ENCODE results near the gene SYT6.

The SYT6 gene

GRCh38 chr1:114102136-114102535, 51.5 kb downstream of the SYT6 start:
- H3K4me1 ChIP-seq (ENCODE audit: control insufficient read depth in 1 of 2, insufficient read depth in 2 of 2, low read length in 2 of 2) = no peaks in the 10 kb centered on the region
- H3K36me3 ChIP-seq (ENCODE audit: control insufficient read depth in 1 of 2, insufficient read depth in 2 of 2, low read length in 2 of 2) = no peaks in the 10 kb centered on the region
- no peak overlapping the region for H3K27ac ChIP-seq (ENCODE audit: low read length)
- no peaks in the 10 kb centered on the region for H3K9me3 ChIP-seq (ENCODE audit: control insufficient read depth in 1 of 2, low read length in 2 of 2)
- H3K4me3 ChIP-seq (ENCODE audit: low read depth in 1 of 2, low read length in 2 of 2) = no peak overlapping the region
- no peaks in the 10 kb centered on the region for H3K27me3 ChIP-seq (ENCODE audit: low read depth, low read length)

- no peak overlapping the region for H3K4me3 ChIP-seq (ENCODE audit: low read depth in 1 of 2, low read length in 2 of 2)
- H3K36me3 ChIP-seq (ENCODE audit: control insufficient read depth in 1 of 2, insufficient read depth in 2 of 2, low read length in 2 of 2) = no peaks in the 10 kb centered on the region
- H3K9me3 ChIP-seq (ENCODE audit: control insufficient read depth in 1 of 2, low read length in 2 of 2) = no peaks in the 10 kb centered on the region
- H3K4me1 ChIP-seq (ENCODE audit: control insufficient read depth in 1 of 2, insufficient read depth in 2 of 2, low read length in 2 of 2) = no peaks in the 10 kb centered on the region
- no peak overlapping the region for H3K27ac ChIP-seq (ENCODE audit: low read length)
- H3K27me3 ChIP-seq (ENCODE audit: low read depth, low read length) = no peaks in the 10 kb centered on the region
Measured at GRCh38 chr1:114100148-114100547, 53.5 kb downstream of the SYT6 start.

GRCh38 chr1:114099268-114099667, 54.4 kb downstream of the SYT6 start:
- Histone ChIP-seq H3K27ac (ENCODE audit: low read length) (no peak overlapping the region), H3K4me1 (ENCODE audit: control insufficient read depth in 1 of 2, insufficient read depth in 2 of 2, low read length in 2 of 2) (peaks cover 0 to 1% of the 10 kb centered on the region in 2 donors), H3K27me3 (ENCODE audit: low read depth, low read length) (no peaks in the 10 kb centered on the region), H3K36me3 (ENCODE audit: control insufficient read depth in 1 of 2, insufficient read depth in 2 of 2, low read length in 2 of 2) (no peaks in the 10 kb centered on the region), H3K9me3 (ENCODE audit: control insufficient read depth in 1 of 2, low read length in 2 of 2) (no peaks in the 10 kb centered on the region), H3K4me3 (ENCODE audit: low read depth in 1 of 2, low read length in 2 of 2) (no peak overlapping the region)

- H3K36me3 ChIP-seq (ENCODE audit: control insufficient read depth in 1 of 2, insufficient read depth in 2 of 2, low read length in 2 of 2) = no peaks in the 10 kb centered on the region
- no peaks in the 10 kb centered on the region for H3K27me3 ChIP-seq (ENCODE audit: low read depth, low read length)
- H3K27ac ChIP-seq (ENCODE audit: low read length) = no peak overlapping the region
- H3K9me3 ChIP-seq (ENCODE audit: control insufficient read depth in 1 of 2, low read length in 2 of 2) = no peaks in the 10 kb centered on the region
- peaks cover 0 to 6% of the 10 kb centered on the region in 2 donors for H3K4me1 ChIP-seq (ENCODE audit: control insufficient read depth in 1 of 2, insufficient read depth in 2 of 2, low read length in 2 of 2)
- H3K4me3 ChIP-seq (ENCODE audit: low read depth in 1 of 2, low read length in 2 of 2) = no peak overlapping the region
Measured at GRCh38 chr1:114097109-114097508, 56.6 kb downstream of the SYT6 start.

GRCh38 chr1:114094675-114095074, 59.0 kb downstream of the SYT6 start:
- H3K4me1 ChIP-seq (ENCODE audit: control insufficient read depth in 1 of 2, insufficient read depth in 2 of 2, low read length in 2 of 2) = peaks cover 0 to 6% of the 10 kb centered on the region in 2 donors
- H3K27ac ChIP-seq (ENCODE audit: low read length) = no peak overlapping the region
- H3K27me3 ChIP-seq (ENCODE audit: low read depth, low read length) = no peaks in the 10 kb centered on the region
- no peaks in the 10 kb centered on the region for H3K36me3 ChIP-seq (ENCODE audit: control insufficient read depth in 1 of 2, insufficient read depth in 2 of 2, low read length in 2 of 2)
- H3K9me3 ChIP-seq (ENCODE audit: control insufficient read depth in 1 of 2, low read length in 2 of 2) = no peaks in the 10 kb centered on the region
- H3K4me3 ChIP-seq (ENCODE audit: low read depth in 1 of 2, low read length in 2 of 2) = no peak overlapping the region

GRCh38 chr1:114094363-114094634, 59.4 kb downstream of the SYT6 start:
- Histone ChIP-seq H3K27me3 (ENCODE audit: low read depth, low read length) (no peaks in the 10 kb centered on the region), H3K9me3 (ENCODE audit: control insufficient read depth in 1 of 2, low read length in 2 of 2) (no peaks in the 10 kb centered on the region), H3K36me3 (ENCODE audit: control insufficient read depth in 1 of 2, insufficient read depth in 2 of 2, low read length in 2 of 2) (no peaks in the 10 kb centered on the region), H3K27ac (ENCODE audit: low read length) (no peak overlapping the region), H3K4me3 (ENCODE audit: low read depth in 1 of 2, low read length in 2 of 2) (no peak overlapping the region), H3K4me1 (ENCODE audit: control insufficient read depth in 1 of 2, insufficient read depth in 2 of 2, low read length in 2 of 2) (peaks cover 0 to 6% of the 10 kb centered on the region in 2 donors)

GRCh38 chr1:114093624-114094362, 59.9 kb downstream of the SYT6 start:
- no peak overlapping the region for H3K27ac ChIP-seq (ENCODE audit: low read length)
- no peaks in the 10 kb centered on the region for H3K9me3 ChIP-seq (ENCODE audit: control insufficient read depth in 1 of 2, low read length in 2 of 2)
- H3K27me3 ChIP-seq (ENCODE audit: low read depth, low read length) = no peaks in the 10 kb centered on the region
- no peaks in the 10 kb centered on the region for H3K36me3 ChIP-seq (ENCODE audit: control insufficient read depth in 1 of 2, insufficient read depth in 2 of 2, low read length in 2 of 2)
- no peak overlapping the region for H3K4me3 ChIP-seq (ENCODE audit: low read depth in 1 of 2, low read length in 2 of 2)
- peaks cover 0 to 6% of the 10 kb centered on the region in 2 donors for H3K4me1 ChIP-seq (ENCODE audit: control insufficient read depth in 1 of 2, insufficient read depth in 2 of 2, low read length in 2 of 2)

GRCh38 chr1:114092186-114093062, 61.2 kb downstream of the SYT6 start:
- H3K9me3 ChIP-seq (ENCODE audit: control insufficient read depth in 1 of 2, low read length in 2 of 2) = no peaks in the 10 kb centered on the region
- no peak overlapping the region for H3K27ac ChIP-seq (ENCODE audit: low read length)
- H3K36me3 ChIP-seq (ENCODE audit: control insufficient read depth in 1 of 2, insufficient read depth in 2 of 2, low read length in 2 of 2) = no peaks in the 10 kb centered on the region
- no peaks in the 10 kb centered on the region for H3K27me3 ChIP-seq (ENCODE audit: low read depth, low read length)
- H3K4me3 ChIP-seq (ENCODE audit: low read depth in 1 of 2, low read length in 2 of 2) = no peak overlapping the region
- peaks cover 0 to 6% of the 10 kb centered on the region in 2 donors for H3K4me1 ChIP-seq (ENCODE audit: control insufficient read depth in 1 of 2, insufficient read depth in 2 of 2, low read length in 2 of 2)

- Histone ChIP-seq H3K9me3 (ENCODE audit: control insufficient read depth in 1 of 2, low read length in 2 of 2) (no peaks in the 10 kb centered on the region), H3K4me3 (ENCODE audit: low read depth in 1 of 2, low read length in 2 of 2) (no peak overlapping the region), H3K4me1 (ENCODE audit: control insufficient read depth in 1 of 2, insufficient read depth in 2 of 2, low read length in 2 of 2) (peaks cover 0 to 6% of the 10 kb centered on the region in 2 donors), H3K27ac (ENCODE audit: low read length) (no peak overlapping the region), H3K27me3 (ENCODE audit: low read depth, low read length) (no peaks in the 10 kb centered on the region), H3K36me3 (ENCODE audit: control insufficient read depth in 1 of 2, insufficient read depth in 2 of 2, low read length in 2 of 2) (no peaks in the 10 kb centered on the region)
Measured at GRCh38 chr1:114091711-114092110, 62.0 kb downstream of the SYT6 start.

GRCh38 chr1:114090738-114091505, 62.7 kb downstream of the SYT6 start:
- Histone ChIP-seq H3K27me3 (ENCODE audit: low read depth, low read length) (no peaks in the 10 kb centered on the region), H3K36me3 (ENCODE audit: control insufficient read depth in 1 of 2, insufficient read depth in 2 of 2, low read length in 2 of 2) (no peaks in the 10 kb centered on the region), H3K4me3 (ENCODE audit: low read depth in 1 of 2, low read length in 2 of 2) (no peak overlapping the region), H3K27ac (ENCODE audit: low read length) (no peak overlapping the region), H3K9me3 (ENCODE audit: control insufficient read depth in 1 of 2, low read length in 2 of 2) (no peaks in the 10 kb centered on the region), H3K4me1 (ENCODE audit: control insufficient read depth in 1 of 2, insufficient read depth in 2 of 2, low read length in 2 of 2) (peaks cover 0 to 6% of the 10 kb centered on the region in 2 donors)

GRCh38 chr1:114089502-114090138, 64.0 kb downstream of the SYT6 start:
- Histone ChIP-seq H3K4me1 (ENCODE audit: control insufficient read depth in 1 of 2, insufficient read depth in 2 of 2, low read length in 2 of 2) (peaks cover 0 to 6% of the 10 kb centered on the region in 2 donors), H3K36me3 (ENCODE audit: control insufficient read depth in 1 of 2, insufficient read depth in 2 of 2, low read length in 2 of 2) (no peaks in the 10 kb centered on the region), H3K27ac (ENCODE audit: low read length) (no peak overlapping the region), H3K9me3 (ENCODE audit: control insufficient read depth in 1 of 2, low read length in 2 of 2) (no peaks in the 10 kb centered on the region), H3K4me3 (ENCODE audit: low read depth in 1 of 2, low read length in 2 of 2) (no peak overlapping the region), H3K27me3 (ENCODE audit: low read depth, low read length) (no peaks in the 10 kb centered on the region)
